Panc1 (cell line): ENCODE measurements around the gene LMF1. TPM values are rescaled to one million over a fixed set of nuclear protein-coding genes. Genes with fewer than 3 reads are reported as not detected.

Source experiments
- ATAC-seq: fragments of 200-7000 bp; cut with Tn5 transposase; 2 replicates; pipeline ENCODE4 v1.9.1; 2020; ENCODE audit warnings: mild to moderate bottlenecking, moderate library complexity
- BruUV-seq: library from RNA; stranded (reverse); fragments of 400-500 nt; replicated peaks from 2 replicates; lab custom pipeline; 2021; lab: Mats Ljungman, UMichigan
- CTCF ChIA-PET: fragments of 300-600 bp; sonication (Branson Sonifier 250); formaldehyde crosslinking; loops from one replicate; lab custom pipeline; 2022; ENCODE audit warnings: antibody characterized with exemption; lab: Charles Lee
- POLR2A ChIA-PET: fragments of 300-600 bp; sonication (Branson Sonifier 250); formaldehyde crosslinking; loops from one replicate; lab custom pipeline; 2022; ENCODE audit warnings: antibody characterized with exemption; lab: Charles Lee
- DNase-seq: peaks from one replicate; pipeline ENCODE4 v3.0.0-alpha.2; 2010; ENCODE audit warnings: low read depth, low spot score
- H3K27ac ChIP-seq: 2 replicates; pipeline ENCODE4 v1.5.1; 2011; ENCODE audit warnings: mild to moderate bottlenecking, low read length, inconsistent platforms
- H3K27me3 ChIP-seq: fragments of 200-500 bp; sonication (Bioruptor generic); 2 replicates; pipeline ENCODE4 v1.6.0; 2014; ENCODE audit warnings: low read length, inconsistent platforms; ENCODE audit not compliant: control insufficient read depth, insufficient read depth
- H3K36me3 ChIP-seq: fragments of 200-500 bp; sonication (Bioruptor generic); 2 replicates; pipeline ENCODE4 v1.5.1; 2014; ENCODE audit warnings: inconsistent platforms, mild to moderate bottlenecking, low read length, moderate library complexity; ENCODE audit not compliant: control insufficient read depth, insufficient read depth
- H3K4me1 ChIP-seq: 2 replicates; pipeline ENCODE4 v1.5.1; 2011; ENCODE audit warnings: inconsistent platforms, mild to moderate bottlenecking, low read length, moderate library complexity; ENCODE audit not compliant: control insufficient read depth, insufficient read depth
- H3K4me3 ChIP-seq, 2 experiments: 2 replicates each; pipeline ENCODE4 v1.5.1; 2011 to 2012; ENCODE audit warnings: low read depth in 2 of 2, low read length in 2 of 2, mild to moderate bottlenecking in 2 of 2, inconsistent platforms in 1 of 2, moderate library complexity in 1 of 2
- H3K9me3 ChIP-seq: fragments of 200-500 bp; sonication (Bioruptor generic); 2 replicates; pipeline ENCODE4 v1.5.1; 2014; ENCODE audit warnings: low read depth, mild to moderate bottlenecking, inconsistent platforms, low read length, moderate library complexity; ENCODE audit not compliant: control insufficient read depth, insufficient read depth
- POLR2AphosphoS5 ChIP-seq: IDR thresholded peaks from 2 replicates; pipeline ENCODE4 v1.6.1; 2012; ENCODE audit warnings: mild to moderate bottlenecking, low read depth, low read length, moderate library complexity
- SIN3A ChIP-seq: IDR thresholded peaks from 2 replicates; pipeline ENCODE4 v1.6.1; 2012; ENCODE audit warnings: low read depth, mild to moderate bottlenecking, low read length, moderate library complexity, borderline replicate concordance; ENCODE audit not compliant: insufficient read depth
- TCF7L2 ChIP-seq: IDR thresholded peaks from 2 replicates; pipeline ENCODE4 v1.6.1; 2011; ENCODE audit warnings: mild to moderate bottlenecking, low read depth, low read length, inconsistent platforms
- in situ Hi-C: cut with HindIII; loops from 2 replicates; pipeline ENCODE4 v1.10.0; 2016; ENCODE audit warnings: low sequenced_read_pairs, low pct_unique_long_range_greater_than_20kb
- intact Hi-C: fragments of 100-400 bp; cut with micrococcal nuclease; formaldehyde crosslinking; loops from one replicate; pipeline ENCODE4 v1.10.0; 2022; ENCODE audit not compliant: unreplicated experiment
- total RNA-seq: library from RNA; stranded (reverse); gene quantifications from one replicate; pipeline ENCODE4 v1.2.1, GENCODE V29; 2021; ENCODE audit not compliant: unreplicated experiment
- TF ChIP-seq, protein P1 (sequence below), 2 experiments: IDR thresholded peaks; 2 replicates each; pipeline ENCODE4 v1.6.1; 2011 to 2012; ENCODE audit warnings: low read depth in 2 of 2, control low read depth in 1 of 2, low read length in 1 of 2, mild to moderate bottlenecking in 1 of 2, moderate library complexity in 1 of 2; ENCODE audit not compliant: insufficient read depth in 1 of 2
- TF ChIP-seq, protein P2 (sequence below): fragments of 450-650 bp; IDR thresholded peaks from 2 replicates; pipeline ENCODE4 v1.5.1; 2017; ENCODE audit warnings: mild to moderate bottlenecking

Gene LMF1
- total RNA-seq, 1 experiment from 2014 or later = 24.3 TPM

DNA sequence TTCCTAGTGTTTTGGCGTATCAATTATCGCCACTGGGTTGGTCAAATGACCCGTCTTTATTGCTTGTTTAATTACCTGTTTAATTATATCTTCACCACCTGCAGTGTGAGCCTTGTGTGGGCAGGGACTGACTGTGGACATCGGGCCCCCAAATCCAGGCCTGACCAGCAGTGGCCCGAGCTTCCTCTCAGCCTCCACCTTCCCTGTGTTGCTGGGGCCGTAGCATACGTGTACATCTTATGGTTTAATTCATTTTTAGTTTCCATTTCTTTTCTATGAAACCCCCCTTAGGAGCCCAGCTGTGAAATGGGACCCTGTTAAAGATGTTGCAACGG lies 1.2 kb upstream of the LMF1 start:
- H3K27ac ChIP-seq = no peak overlapping the region
- intact Hi-C loops = no loop called here
- H3K27me3 ChIP-seq = no peaks in the 10 kb centered on the region
- H3K36me3 ChIP-seq = no peaks in the 10 kb centered on the region
- H3K4me1 ChIP-seq = peaks cover 28% of the 10 kb centered on the region
- no peak overlapping the region for H3K4me3 ChIP-seq
- TF ChIP-seq, protein P1, sequence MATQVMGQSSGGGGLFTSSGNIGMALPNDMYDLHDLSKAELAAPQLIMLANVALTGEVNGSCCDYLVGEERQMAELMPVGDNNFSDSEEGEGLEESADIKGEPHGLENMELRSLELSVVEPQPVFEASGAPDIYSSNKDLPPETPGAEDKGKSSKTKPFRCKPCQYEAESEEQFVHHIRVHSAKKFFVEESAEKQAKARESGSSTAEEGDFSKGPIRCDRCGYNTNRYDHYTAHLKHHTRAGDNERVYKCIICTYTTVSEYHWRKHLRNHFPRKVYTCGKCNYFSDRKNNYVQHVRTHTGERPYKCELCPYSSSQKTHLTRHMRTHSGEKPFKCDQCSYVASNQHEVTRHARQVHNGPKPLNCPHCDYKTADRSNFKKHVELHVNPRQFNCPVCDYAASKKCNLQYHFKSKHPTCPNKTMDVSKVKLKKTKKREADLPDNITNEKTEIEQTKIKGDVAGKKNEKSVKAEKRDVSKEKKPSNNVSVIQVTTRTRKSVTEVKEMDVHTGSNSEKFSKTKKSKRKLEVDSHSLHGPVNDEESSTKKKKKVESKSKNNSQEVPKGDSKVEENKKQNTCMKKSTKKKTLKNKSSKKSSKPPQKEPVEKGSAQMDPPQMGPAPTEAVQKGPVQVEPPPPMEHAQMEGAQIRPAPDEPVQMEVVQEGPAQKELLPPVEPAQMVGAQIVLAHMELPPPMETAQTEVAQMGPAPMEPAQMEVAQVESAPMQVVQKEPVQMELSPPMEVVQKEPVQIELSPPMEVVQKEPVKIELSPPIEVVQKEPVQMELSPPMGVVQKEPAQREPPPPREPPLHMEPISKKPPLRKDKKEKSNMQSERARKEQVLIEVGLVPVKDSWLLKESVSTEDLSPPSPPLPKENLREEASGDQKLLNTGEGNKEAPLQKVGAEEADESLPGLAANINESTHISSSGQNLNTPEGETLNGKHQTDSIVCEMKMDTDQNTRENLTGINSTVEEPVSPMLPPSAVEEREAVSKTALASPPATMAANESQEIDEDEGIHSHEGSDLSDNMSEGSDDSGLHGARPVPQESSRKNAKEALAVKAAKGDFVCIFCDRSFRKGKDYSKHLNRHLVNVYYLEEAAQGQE (IDR thresholded peaks at IDR 0.05; ENCODE audit: insufficient read depth in 1 of 2, low read depth in 2 of 2, low read length in 1 of 2) = no peak
- no peak for TF ChIP-seq TCF7L2
- TF ChIP-seq SIN3A = no peak
- TF ChIP-seq, protein P2, sequence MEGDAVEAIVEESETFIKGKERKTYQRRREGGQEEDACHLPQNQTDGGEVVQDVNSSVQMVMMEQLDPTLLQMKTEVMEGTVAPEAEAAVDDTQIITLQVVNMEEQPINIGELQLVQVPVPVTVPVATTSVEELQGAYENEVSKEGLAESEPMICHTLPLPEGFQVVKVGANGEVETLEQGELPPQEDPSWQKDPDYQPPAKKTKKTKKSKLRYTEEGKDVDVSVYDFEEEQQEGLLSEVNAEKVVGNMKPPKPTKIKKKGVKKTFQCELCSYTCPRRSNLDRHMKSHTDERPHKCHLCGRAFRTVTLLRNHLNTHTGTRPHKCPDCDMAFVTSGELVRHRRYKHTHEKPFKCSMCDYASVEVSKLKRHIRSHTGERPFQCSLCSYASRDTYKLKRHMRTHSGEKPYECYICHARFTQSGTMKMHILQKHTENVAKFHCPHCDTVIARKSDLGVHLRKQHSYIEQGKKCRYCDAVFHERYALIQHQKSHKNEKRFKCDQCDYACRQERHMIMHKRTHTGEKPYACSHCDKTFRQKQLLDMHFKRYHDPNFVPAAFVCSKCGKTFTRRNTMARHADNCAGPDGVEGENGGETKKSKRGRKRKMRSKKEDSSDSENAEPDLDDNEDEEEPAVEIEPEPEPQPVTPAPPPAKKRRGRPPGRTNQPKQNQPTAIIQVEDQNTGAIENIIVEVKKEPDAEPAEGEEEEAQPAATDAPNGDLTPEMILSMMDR = no peak
- no peak for TF ChIP-seq POLR2AphosphoS5
- no peak for ATAC-seq
- no TSS peak for BruUV-seq
- POLR2A ChIA-PET = no interaction called here
- no peaks in the 10 kb centered on the region for H3K9me3 ChIP-seq
- CTCF ChIA-PET = no interaction called here
- no peak for DNase-seq
- in situ Hi-C loops = no loop called here

DNA sequence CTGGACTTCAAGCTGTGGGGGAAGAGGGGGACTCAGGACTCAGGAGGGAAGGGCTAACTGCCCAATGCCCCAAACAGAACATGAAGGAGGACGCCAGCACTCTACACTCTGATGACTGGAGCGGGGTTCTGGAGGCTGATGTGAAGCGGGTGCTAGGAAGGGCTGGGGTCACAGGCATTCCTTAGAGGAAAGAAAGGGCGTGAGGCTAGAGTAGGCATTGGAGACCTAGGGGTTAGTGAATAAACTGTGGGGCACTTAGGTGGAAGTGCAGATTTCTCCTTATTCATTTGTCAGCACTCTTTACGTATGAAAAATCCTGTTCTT lies 760 bp upstream of the LMF1 start:
- DNase-seq (no peak), ATAC-seq (no peak)
- TF ChIP-seq, protein P1 (IDR thresholded peaks at IDR 0.05; ENCODE audit: insufficient read depth in 1 of 2, low read depth in 2 of 2, low read length in 1 of 2) = no peak
- TF ChIP-seq TCF7L2 (no peak), SIN3A (no peak), POLR2AphosphoS5 (no peak)
- TF ChIP-seq, protein P2 = no peak
- H3K27me3 ChIP-seq = no peaks in the 10 kb centered on the region
- intact Hi-C loops (no loop called here), in situ Hi-C loops (no loop called here)
- ChIA-PET POLR2A (no interaction called here), CTCF (no interaction called here)
- H3K4me3 ChIP-seq = peak overlapping the region in 1 of 2 experiments; percentile 77; a peak in 3 of 4 replicates
- peaks cover 27% of the 10 kb centered on the region for H3K4me1 ChIP-seq
- H3K9me3 ChIP-seq = no peaks in the 10 kb centered on the region
- peak overlapping the region; percentile 17; the same call in 1 of the 2 replicates for H3K27ac ChIP-seq
- BruUV-seq = no TSS peak
- no peaks in the 10 kb centered on the region for H3K36me3 ChIP-seq
